GM12864 (cell line): ENCODE data around the gene TMEM208.

Experiments used
- DNase-seq: peaks from one replicate; pipeline ENCODE4 v3.0.0-alpha.2; 2011; ENCODE audit warnings: low read depth
- H3K4me3 ChIP-seq: 2 replicates; pipeline ENCODE4 v1.5.1; 2011; ENCODE audit warnings: mild to moderate bottlenecking, low read depth, low read length, control low read depth
- CTCF ChIP-seq: IDR thresholded peaks from 2 replicates; pipeline ENCODE4 v1.5.1; 2011; ENCODE audit warnings: low read depth, mild to moderate bottlenecking, moderate library complexity, low read length, control low read depth, inconsistent platforms; ENCODE audit errors: missing control alignments

Gene TMEM208

GRCh38 chr16:67229906-67230808, 3.2 kb downstream of the TMEM208 start:
- no peak for TF ChIP-seq CTCF

GRCh38 chr16:67230809-67231660, 4.1 kb downstream of the TMEM208 start:
- no peak overlapping the region for H3K4me3 ChIP-seq

More at GRCh38 chr16:67229906-67230808, 3.2 kb downstream of the TMEM208 start:
- H3K4me3 ChIP-seq: no peak overlapping the region
- DNase-seq: no peak

GRCh38 chr16:67233596-67233995, 6.7 kb downstream of the TMEM208 start:
- no peak for TF ChIP-seq CTCF
- no peak overlapping the region for H3K4me3 ChIP-seq
- DNase-seq: no peak

More at GRCh38 chr16:67230809-67231660, 4.1 kb downstream of the TMEM208 start:
- no peak for DNase-seq
- no peak for TF ChIP-seq CTCF

- H3K4me3 ChIP-seq: no peak overlapping the region
- DNase-seq: no peak
- TF ChIP-seq CTCF: no peak
These were observed 7.3 kb downstream of the TMEM208 start for GRCh38 chr16:67234180-67234597.

- DNase-seq: no peak
- H3K4me3 ChIP-seq: no peak overlapping the region
- no peak for TF ChIP-seq CTCF
These were observed 9.1 kb downstream of the TMEM208 start for GRCh38 chr16:67235816-67236562.

- no peak for DNase-seq
- no peak overlapping the region for H3K4me3 ChIP-seq
- TF ChIP-seq CTCF: no peak
These were observed 9.8 kb downstream of the TMEM208 start for GRCh38 chr16:67236563-67237395.
